HepG2 (cell line): ENCODE results near the gene NDUFV1.

ENCODE experiments used
- E2F5 ChIP-seq: sonication (generic); formaldehyde crosslinking; conservative IDR thresholded peaks from 2 replicates; pipeline ENCODE4 v1.4.0; 2020; ENCODE audit warnings: missing genetic modification reagents
- EP300 ChIP-seq, 3 experiments: sonication (generic) in 1 of 3; formaldehyde crosslinking in 1 of 3; IDR thresholded peaks; 2 replicates each; pipeline versions ENCODE4 v1.5.1 to v1.6.1; 2011 to 2020; ENCODE audit warnings: low read depth in 2 of 3, low read length in 2 of 3, borderline replicate concordance in 1 of 3, improper control_type of control experiment in 1 of 3, mild to moderate bottlenecking in 1 of 3, missing genetic modification reagents in 1 of 3, moderate library complexity in 1 of 3
- JUND ChIP-seq: sonication (generic); formaldehyde crosslinking; IDR thresholded peaks from 2 replicates; pipeline ENCODE4 v1.8.0; 2022; ENCODE audit warnings: mild to moderate bottlenecking, missing genetic modification reagents
- RELA ChIP-seq: sonication (generic); formaldehyde crosslinking; IDR thresholded peaks from 2 replicates; pipeline ENCODE4 v1.4.0; 2020; ENCODE audit warnings: missing genetic modification reagents
- TBX2 ChIP-seq: sonication (generic); formaldehyde crosslinking; IDR thresholded peaks from 2 replicates; pipeline ENCODE4 v1.5.0; 2020; ENCODE audit warnings: missing genetic modification reagents, mild to moderate bottlenecking, borderline replicate concordance
- TFDP2 ChIP-seq: sonication (generic); formaldehyde crosslinking; IDR thresholded peaks from 2 replicates; pipeline ENCODE4 v1.4.0; 2020; ENCODE audit warnings: missing genetic modification reagents
- THYN1 ChIP-seq: sonication (generic); formaldehyde crosslinking; IDR thresholded peaks from 2 replicates; pipeline ENCODE4 v1.8.1; 2023; ENCODE audit warnings: low read depth, mild to moderate bottlenecking, moderate library complexity, missing genetic modification reagents, borderline replicate concordance
- ZNF205 ChIP-seq: IDR thresholded peaks from 2 replicates; pipeline ENCODE4 v1.6.1; 2018; ENCODE audit warnings: missing biosample characterization, missing genetic modification reagents

- TF ChIP-seq E2F5 (no peak), TFDP2 (CRISPR knock-in tag) (no peak), RELA (CRISPR knock-in tag) (no peak), JUND (no peak), TBX2 (CRISPR knock-in tag) (no peak), THYN1 (no peak), ZNF205 (CRISPR knock-in tag) (no peak), EP300 (IDR thresholded peaks at IDR 0.05; ENCODE audit: low read depth in 2 of 2, low read length in 2 of 2) (no peak), EP300 (CRISPR knock-in tag; IDR thresholded peaks at IDR 0.05; ENCODE audit: borderline replicate concordance) (no peak)
Observed at GRCh38 chr11:67614730-67615714, 8.3 kb downstream of the NDUFV1 start.
